Suprapubic skin (tissue), 3 donors: Measurements from ENCODE around the gene IGFBP7.

Source experiments
- EP300 ChIP-seq: sonication (generic); formaldehyde crosslinking; IDR thresholded peaks from one replicate; pipeline ENCODE4 v1.6.1; 2017; ENCODE audit warnings: antibody characterized with exemption
- POLR2A ChIP-seq, 2 donors: fragments of 450-650 bp; IDR thresholded peaks; one replicate each; pipeline ENCODE4 v1.6.1; 2017; ENCODE audit warnings: antibody characterized with exemption in 2 of 2, mild to moderate bottlenecking in 2 of 2, moderate library complexity in 2 of 2
- TF ChIP-seq, protein P1 (sequence below), 2 donors: fragments of 200-600 bp in 1 of 2; fragments of 450-650 bp in 1 of 2; sonication (generic) in 1 of 2; IDR thresholded peaks; one replicate each; pipeline ENCODE4 v1.5.1; 2016 to 2019; ENCODE audit warnings: antibody characterized with exemption in 2 of 2, mild to moderate bottlenecking in 1 of 2, moderate library complexity in 1 of 2

DNA sequence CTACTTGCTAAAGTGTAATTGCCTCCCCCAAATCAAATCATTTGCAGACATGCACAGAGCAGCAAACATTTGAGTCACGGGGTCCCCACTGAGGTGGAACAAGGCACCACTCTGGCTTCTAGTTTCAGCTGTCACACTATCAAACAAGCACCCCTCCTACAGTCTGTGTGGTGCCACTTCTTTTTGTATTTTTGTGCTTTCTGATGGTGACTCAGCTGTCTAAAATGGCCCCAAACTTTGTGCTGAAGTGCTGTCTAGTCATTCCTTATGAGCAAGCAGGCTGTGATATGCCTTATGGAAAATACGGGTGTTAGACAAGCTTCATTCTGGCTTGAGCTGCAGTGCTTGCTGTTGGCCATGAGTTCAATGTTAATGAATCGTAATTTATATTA, 15.4 kb downstream of the IGFBP7 start:
- TF ChIP-seq, protein P1, sequence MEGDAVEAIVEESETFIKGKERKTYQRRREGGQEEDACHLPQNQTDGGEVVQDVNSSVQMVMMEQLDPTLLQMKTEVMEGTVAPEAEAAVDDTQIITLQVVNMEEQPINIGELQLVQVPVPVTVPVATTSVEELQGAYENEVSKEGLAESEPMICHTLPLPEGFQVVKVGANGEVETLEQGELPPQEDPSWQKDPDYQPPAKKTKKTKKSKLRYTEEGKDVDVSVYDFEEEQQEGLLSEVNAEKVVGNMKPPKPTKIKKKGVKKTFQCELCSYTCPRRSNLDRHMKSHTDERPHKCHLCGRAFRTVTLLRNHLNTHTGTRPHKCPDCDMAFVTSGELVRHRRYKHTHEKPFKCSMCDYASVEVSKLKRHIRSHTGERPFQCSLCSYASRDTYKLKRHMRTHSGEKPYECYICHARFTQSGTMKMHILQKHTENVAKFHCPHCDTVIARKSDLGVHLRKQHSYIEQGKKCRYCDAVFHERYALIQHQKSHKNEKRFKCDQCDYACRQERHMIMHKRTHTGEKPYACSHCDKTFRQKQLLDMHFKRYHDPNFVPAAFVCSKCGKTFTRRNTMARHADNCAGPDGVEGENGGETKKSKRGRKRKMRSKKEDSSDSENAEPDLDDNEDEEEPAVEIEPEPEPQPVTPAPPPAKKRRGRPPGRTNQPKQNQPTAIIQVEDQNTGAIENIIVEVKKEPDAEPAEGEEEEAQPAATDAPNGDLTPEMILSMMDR (IDR thresholded peaks at IDR 0.05): no peak
- TF ChIP-seq POLR2A (IDR thresholded peaks at IDR 0.05): no peak
- no peak for TF ChIP-seq EP300
